Mesenchymal stem cell (in vitro differentiated cells and primary cell): ENCODE data around the gene ECEL1.

Experiments
- DNase-seq: peaks from one replicate; pipeline ENCODE4 v3.0.0-alpha.2; 2013
- H2AFZ ChIP-seq: one replicate; pipeline ENCODE4 v1.6.1; 2013; ENCODE audit warnings: low read depth, mild to moderate bottlenecking, control low read depth, inconsistent platforms, low read length, moderate library complexity
- H2AK5ac ChIP-seq: 2 replicates; pipeline ENCODE4 v1.6.1; 2013; ENCODE audit warnings: low read length, moderate library complexity, mild to moderate bottlenecking, inconsistent platforms; ENCODE audit not compliant: severe bottlenecking
- H2BK120ac ChIP-seq: one replicate; pipeline ENCODE4 v1.6.1; 2013; ENCODE audit warnings: low read depth, mild to moderate bottlenecking, inconsistent platforms, low read length, moderate library complexity
- H2BK12ac ChIP-seq, 2 experiments: one replicate each; pipeline ENCODE4 v1.6.1; 2013; ENCODE audit warnings: inconsistent platforms in 2 of 2, low read length in 2 of 2, mild to moderate bottlenecking in 2 of 2, moderate library complexity in 2 of 2, control low read depth in 1 of 2
- H2BK15ac ChIP-seq: one replicate; pipeline ENCODE4 v1.6.1; 2013; ENCODE audit warnings: mild to moderate bottlenecking, low read depth, inconsistent platforms; ENCODE audit not compliant: poor library complexity, severe bottlenecking
- H2BK5ac ChIP-seq: 2 replicates; pipeline ENCODE4 v1.6.1; 2013; ENCODE audit warnings: low read depth, mild to moderate bottlenecking, low read length, control low read depth, inconsistent platforms; ENCODE audit not compliant: poor library complexity, severe bottlenecking
- H3K14ac ChIP-seq, 2 experiments: one replicate each; pipeline ENCODE4 v1.6.1; 2013; ENCODE audit warnings: inconsistent platforms in 2 of 2, low read length in 2 of 2, control low read depth in 1 of 2, mild to moderate bottlenecking in 1 of 2, moderate library complexity in 1 of 2
- H3K18ac ChIP-seq, 2 experiments: one replicate each; pipeline ENCODE4 v1.6.1; 2013; ENCODE audit warnings: inconsistent platforms in 2 of 2, low read length in 2 of 2, control low read depth in 1 of 2, low read depth in 1 of 2, mild to moderate bottlenecking in 1 of 2
- H3K23ac ChIP-seq, 2 experiments: one replicate each; pipeline ENCODE4 v1.6.1; 2013; ENCODE audit warnings: inconsistent platforms in 2 of 2, low read length in 2 of 2, mild to moderate bottlenecking in 2 of 2, moderate library complexity in 2 of 2, control low read depth in 1 of 2
- H3K27ac ChIP-seq: 2 replicates; pipeline ENCODE4 v1.5.1; 2013; ENCODE audit warnings: mild to moderate bottlenecking, moderate library complexity, low read length, control low read depth, inconsistent platforms; ENCODE audit not compliant: poor library complexity, severe bottlenecking
- H3K27me3 ChIP-seq, 2 experiments: 2 replicates each; pipeline versions ENCODE4 v1.6.1 to v1.7.0; 2013; ENCODE audit warnings: low read length in 2 of 2, mild to moderate bottlenecking in 2 of 2, moderate library complexity in 2 of 2, control low read depth in 1 of 2, inconsistent platforms in 1 of 2; ENCODE audit not compliant: control insufficient read depth in 1 of 2, insufficient read depth in 1 of 2
- H3K36me3 ChIP-seq, 2 experiments: 2 replicates each; pipeline versions ENCODE4 v1.6.1 to v1.7.0; 2013; ENCODE audit warnings: low read length in 2 of 2, control low read depth in 1 of 2, inconsistent platforms in 1 of 2, low read depth in 1 of 2, mild to moderate bottlenecking in 1 of 2; ENCODE audit not compliant: insufficient read depth in 2 of 2, control insufficient read depth in 1 of 2
- H3K4ac ChIP-seq, 2 experiments: one replicate each; pipeline ENCODE4 v1.6.1; 2013; ENCODE audit warnings: inconsistent platforms in 2 of 2, low read length in 2 of 2, mild to moderate bottlenecking in 2 of 2, moderate library complexity in 2 of 2, control low read depth in 1 of 2, low read depth in 1 of 2
- H3K4me1 ChIP-seq: 2 replicates; pipeline ENCODE4 v1.6.1; 2013; ENCODE audit warnings: low read depth, low read length, control low read depth; ENCODE audit not compliant: control insufficient read depth, insufficient read depth
- H3K4me2 ChIP-seq: 2 replicates; pipeline ENCODE4 v1.6.1; 2013; ENCODE audit warnings: low read length, mild to moderate bottlenecking, inconsistent platforms; ENCODE audit not compliant: poor library complexity, severe bottlenecking
- H3K4me3 ChIP-seq, 2 experiments: 2 replicates each; pipeline versions ENCODE4 v1.5.1 to v1.7.0; 2013; ENCODE audit warnings: low read length in 2 of 2, mild to moderate bottlenecking in 2 of 2, control low read depth in 1 of 2, low read depth in 1 of 2; ENCODE audit not compliant: insufficient read depth in 1 of 2
- H3K79me1 ChIP-seq: replicated peaks from 2 replicates; pipeline ENCODE4 v1.6.1; 2013; ENCODE audit warnings: mild to moderate bottlenecking, control low read depth, low read length, inconsistent platforms; ENCODE audit not compliant: poor library complexity, severe bottlenecking
- H3K9ac ChIP-seq: 2 replicates; pipeline ENCODE4 v1.7.0; 2013; ENCODE audit warnings: mild to moderate bottlenecking, low read length, moderate library complexity
- H3K9me3 ChIP-seq: 2 replicates; pipeline ENCODE4 v1.7.0; 2013; ENCODE audit warnings: mild to moderate bottlenecking, low read length; ENCODE audit not compliant: control insufficient read depth
- H4K8ac ChIP-seq: one replicate; pipeline ENCODE4 v1.6.1; 2013; ENCODE audit warnings: inconsistent platforms, mild to moderate bottlenecking, low read length, moderate library complexity
- H4K91ac ChIP-seq: one replicate; pipeline ENCODE4 v1.6.1; 2013; ENCODE audit warnings: mild to moderate bottlenecking, low read length, inconsistent platforms
- WGBS: methylation state at CpG from one replicate; pipeline ENCODE4 v1.1.7; 2013; ENCODE audit warnings: mixed read lengths; 5-methylcytosine and 5-hydroxymethylcytosine counted together

Gene ECEL1

DNA sequence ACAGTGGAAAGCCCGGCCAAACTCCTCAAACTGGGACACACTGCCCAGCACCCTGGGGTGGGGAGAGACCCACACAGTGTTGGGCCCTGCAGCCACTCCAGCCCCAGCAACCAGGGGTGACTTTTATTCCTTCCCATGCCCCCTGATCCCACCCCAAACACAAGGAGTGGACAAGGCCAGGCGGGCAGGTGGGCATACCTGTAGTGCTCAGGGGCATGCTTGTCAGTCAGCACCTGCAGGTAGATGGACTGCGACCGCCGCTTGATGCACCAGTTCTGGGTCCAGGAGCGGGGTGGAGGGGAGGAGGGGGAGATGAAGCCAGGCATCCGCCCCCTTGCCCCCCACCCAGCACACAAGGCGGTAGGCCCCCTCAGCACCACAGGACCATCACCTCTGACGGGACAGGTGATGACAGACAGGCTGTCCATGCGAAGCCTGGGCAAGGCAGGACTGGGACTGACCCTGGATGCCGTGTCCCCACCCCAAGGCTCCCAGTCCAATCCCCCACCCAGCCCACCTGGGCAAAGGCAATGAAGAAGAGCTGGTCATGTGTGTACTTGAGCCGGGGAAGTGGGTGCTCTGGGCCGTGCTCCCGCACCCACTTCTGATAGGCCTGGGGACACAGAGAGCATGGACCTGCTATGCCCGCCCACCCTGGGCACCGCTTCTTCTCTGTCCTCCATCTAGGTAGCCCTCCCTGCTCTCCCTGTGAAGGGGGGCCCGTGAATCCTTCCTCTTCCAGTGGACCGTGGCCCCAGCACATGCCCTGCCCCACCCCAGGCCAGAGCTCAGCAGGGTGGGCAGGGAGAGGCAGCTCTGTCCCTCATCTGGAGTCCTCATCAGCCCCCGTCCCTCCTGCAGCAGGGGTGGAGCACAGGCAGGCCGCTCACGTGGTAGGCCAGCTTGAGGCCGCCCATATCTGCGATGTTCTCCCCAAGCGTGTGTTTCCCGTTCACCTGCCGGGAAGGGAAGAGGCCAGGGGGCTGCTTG is 7.1 kb downstream of the ECEL1 start:
- Histone ChIP-seq H3K27me3 (peaks cover 77 to 82% of the 10 kb centered on the region in 2 experiments), H4K8ac (no peak overlapping the region), H2AFZ (no peak overlapping the region), H3K4me3 (no peak overlapping the region), H2BK15ac (no peak overlapping the region), H3K9ac (no peak overlapping the region), H3K18ac (no peak overlapping the region), H2BK12ac (no peak overlapping the region), H3K4me2 (no peak overlapping the region), H3K14ac (no peak overlapping the region), H2BK5ac (no peak overlapping the region), H3K27ac (no peak overlapping the region), H2AK5ac (no peak overlapping the region), H2BK120ac (no peak overlapping the region), H3K9me3 (no peaks in the 10 kb centered on the region), H4K91ac (peak overlapping the region; percentile 31), H3K36me3 (no peaks in the 10 kb centered on the region), H3K4ac (no peak overlapping the region), H3K4me1 (no peaks in the 10 kb centered on the region), H3K79me1 (no peaks in the 10 kb centered on the region), H3K23ac (no peak overlapping the region)
- no peak for DNase-seq
- WGBS, result 80% methylated on average over 23 of the region's 26 CpGs

DNA sequence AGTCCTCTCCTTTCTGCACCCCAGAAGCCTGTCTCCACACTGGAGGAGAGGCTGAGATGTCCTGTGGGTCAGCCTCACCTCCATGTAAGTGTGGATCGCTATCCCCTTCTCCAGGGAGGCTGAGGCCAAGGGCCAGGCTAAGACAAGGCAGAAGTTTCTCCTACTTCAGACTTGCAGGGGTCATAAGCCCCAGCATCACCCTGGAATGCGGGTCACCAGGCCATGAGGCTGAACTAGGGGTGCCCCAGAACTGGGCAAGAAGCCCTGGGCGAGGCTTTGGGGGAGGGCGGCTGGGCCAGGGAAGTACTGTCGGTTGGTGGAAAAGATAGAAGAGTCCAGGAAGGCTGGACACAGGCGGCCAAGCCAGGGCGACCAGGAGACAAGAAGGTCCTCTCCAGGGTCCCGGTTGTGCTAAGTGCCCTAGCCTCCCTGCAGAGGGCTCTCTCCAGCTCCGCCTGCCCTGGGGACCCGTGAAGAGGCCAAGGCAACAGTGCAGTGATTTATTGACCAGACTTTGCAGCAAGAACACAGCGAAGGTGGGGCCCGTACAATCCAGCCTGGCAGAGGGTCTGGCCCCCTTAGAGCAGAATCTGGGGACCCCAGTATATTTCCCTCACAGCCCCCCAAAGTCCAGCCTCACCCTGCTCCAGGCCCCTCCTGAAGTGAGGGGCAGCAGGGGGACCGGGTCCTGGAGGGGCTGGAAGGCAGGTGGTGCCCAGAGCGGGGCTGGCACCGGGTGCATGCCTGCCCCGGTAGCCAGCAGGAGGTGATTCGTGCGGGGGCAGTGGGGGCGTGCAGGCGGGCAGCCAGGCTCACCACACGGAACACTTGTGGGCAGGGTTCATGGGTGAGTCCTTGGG is 8.1 kb downstream of the ECEL1 start:
- Histone ChIP-seq H4K91ac (no peak overlapping the region), H3K36me3 (no peaks in the 10 kb centered on the region), H2BK12ac (no peak overlapping the region), H3K18ac (no peak overlapping the region), H3K27me3 (peaks cover 77 to 82% of the 10 kb centered on the region in 2 experiments), H3K23ac (no peak overlapping the region), H2AK5ac (no peak overlapping the region), H3K27ac (no peak overlapping the region), H3K9ac (no peak overlapping the region), H2BK15ac (no peak overlapping the region), H3K4ac (no peak overlapping the region), H3K9me3 (no peaks in the 10 kb centered on the region), H4K8ac (no peak overlapping the region), H3K4me1 (no peaks in the 10 kb centered on the region), H3K4me3 (no peak overlapping the region), H2BK5ac (no peak overlapping the region), H3K4me2 (no peak overlapping the region), H2AFZ (no peak overlapping the region), H3K14ac (peak overlapping the region in 1 of 2 experiments; percentile 42), H2BK120ac (no peak overlapping the region), H3K79me1 (no peaks in the 10 kb centered on the region)
- no peak for DNase-seq
- 76% methylated on average over 18 of the region's 21 CpGs for WGBS

DNA sequence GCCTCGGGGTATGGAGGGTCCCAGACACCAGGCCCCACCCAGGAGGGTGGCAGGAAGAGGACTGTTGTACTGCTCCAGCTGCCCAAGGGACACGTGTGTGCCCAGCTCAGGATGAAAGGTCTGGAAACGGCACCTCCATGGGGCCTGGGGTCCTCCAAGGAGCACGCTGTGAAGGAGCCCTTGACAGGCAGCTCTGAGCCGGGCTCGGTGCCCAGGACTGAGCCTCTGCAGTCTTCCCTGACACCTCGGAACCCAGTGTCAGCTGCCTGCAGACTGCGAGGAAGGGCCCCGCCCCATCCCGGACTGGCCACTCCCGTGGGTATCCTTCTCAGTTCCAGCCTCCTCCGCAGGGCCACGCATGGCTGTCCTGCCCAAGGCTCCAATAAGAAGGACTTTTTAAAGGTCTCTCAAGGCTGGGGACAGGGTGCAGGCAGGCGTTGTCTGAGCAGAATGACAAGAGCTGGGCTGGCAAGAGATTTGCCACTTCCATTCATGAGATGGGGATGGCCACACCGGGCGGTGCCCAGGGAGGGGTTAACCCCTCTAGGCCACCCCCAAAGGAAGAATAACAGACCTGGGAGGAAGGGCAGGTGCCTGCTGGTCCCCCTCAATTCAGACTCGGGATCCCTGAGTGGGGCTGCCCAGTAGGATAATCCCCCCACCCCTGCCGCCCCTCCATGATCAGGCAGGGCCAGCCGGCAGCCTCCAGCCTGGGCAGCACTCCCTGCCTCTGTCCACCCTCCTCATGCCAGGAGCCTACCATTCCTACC is 8.9 kb downstream of the ECEL1 start:
- Histone ChIP-seq H3K36me3 (no peaks in the 10 kb centered on the region), H3K14ac (peak overlapping the region in 1 of 2 experiments; percentile 42), H3K27ac (no peak overlapping the region), H4K8ac (no peak overlapping the region), H3K9ac (no peak overlapping the region), H3K23ac (no peak overlapping the region), H3K79me1 (no peaks in the 10 kb centered on the region), H2BK5ac (no peak overlapping the region), H3K9me3 (no peaks in the 10 kb centered on the region), H2BK15ac (no peak overlapping the region), H2AFZ (no peak overlapping the region), H3K27me3 (peaks cover 77 to 82% of the 10 kb centered on the region in 2 experiments), H2BK120ac (no peak overlapping the region), H2BK12ac (no peak overlapping the region), H3K4me3 (no peak overlapping the region), H4K91ac (no peak overlapping the region), H3K4ac (no peak overlapping the region), H2AK5ac (no peak overlapping the region), H3K18ac (no peak overlapping the region), H3K4me1 (no peaks in the 10 kb centered on the region), H3K4me2 (no peak overlapping the region)
- 79% methylated on average over 19 of the region's 19 CpGs for WGBS
- no peak for DNase-seq
